GM19455 (cell line): Measurements from ENCODE around the gene ERC2.
"Not testable (repeated sequence)": the region's sequence is repeated elsewhere in the genome, so short reads cannot be mapped to it uniquely, and the experiment has no call there.

Experiments used
- ATAC-seq: cut with Tn5 transposase; IDR thresholded peaks from one replicate; pipeline ENCODE4 v1.9.1; 2021; ENCODE audit not compliant: unreplicated experiment

The ERC2 gene

GRCh38 chr3:56081246-56081645 is 387.0 kb downstream of the ERC2 start:
- no peak for ATAC-seq

DNA sequence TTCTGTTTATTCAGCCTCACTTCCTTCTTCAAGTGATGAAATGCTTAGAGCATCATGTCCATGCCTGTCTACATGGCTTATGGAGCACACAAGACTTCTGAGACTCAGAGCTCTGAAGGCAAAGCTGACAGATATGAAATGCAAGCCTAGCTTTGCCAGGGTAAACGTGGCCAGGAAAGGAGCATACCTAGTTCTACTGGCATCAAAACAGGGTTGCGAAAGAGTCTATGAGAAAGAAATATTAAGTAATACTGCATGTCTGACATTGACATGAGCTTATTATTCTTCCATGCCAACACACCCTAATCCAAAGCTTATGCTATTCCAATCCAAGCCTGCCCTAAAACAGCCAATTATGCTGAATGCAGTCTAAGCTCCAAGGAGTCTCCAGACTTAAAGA is 391.5 kb downstream of the ERC2 start:
- ATAC-seq: no peak

DNA sequence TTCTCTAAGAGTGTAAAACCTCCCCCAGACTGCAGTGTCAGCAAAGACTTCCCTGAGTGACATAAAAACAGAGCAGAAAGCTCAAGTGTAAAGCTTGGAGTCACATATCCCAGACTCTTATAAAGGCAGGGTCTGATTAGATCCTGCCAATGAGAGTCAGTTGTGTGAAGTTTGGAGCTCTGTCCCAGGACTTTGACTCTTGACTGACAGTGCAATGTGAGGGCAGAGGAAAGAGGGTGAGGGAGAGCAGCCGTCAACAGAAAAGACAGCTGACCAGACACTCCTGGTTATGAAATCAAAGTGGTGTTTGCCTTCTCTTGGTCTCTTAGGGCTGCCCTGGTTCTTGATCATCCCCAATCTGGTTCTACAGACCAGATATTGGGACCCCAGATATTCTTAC is 393.2 kb downstream of the ERC2 start:
- no peak for ATAC-seq

- no peak for ATAC-seq
Measured at GRCh38 chr3:56069766-56070165, 398.5 kb downstream of the ERC2 start.

DNA sequence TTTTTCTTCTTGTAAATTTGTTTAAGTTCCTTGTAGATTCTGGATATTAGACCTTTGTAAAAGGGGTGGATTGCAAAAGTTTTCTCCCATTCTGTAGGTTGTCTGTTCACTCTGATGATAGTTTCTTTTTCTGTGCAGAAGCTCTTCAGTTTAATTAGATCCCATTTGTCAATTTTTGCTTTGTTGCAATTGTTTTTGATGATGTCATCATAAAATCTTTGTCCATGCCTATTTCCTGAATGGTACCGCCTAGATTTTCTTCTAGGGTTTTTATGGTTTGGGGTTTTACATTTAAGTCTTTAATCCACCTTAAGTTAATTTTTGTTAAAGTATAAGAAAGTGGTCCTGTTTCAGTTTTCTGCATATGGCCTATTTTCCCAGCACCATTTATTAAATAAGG is 401.9 kb downstream of the ERC2 start:
- ATAC-seq: not testable (repeated sequence)

- ATAC-seq: no peak
Measured at GRCh38 chr3:56064684-56065083, 403.6 kb downstream of the ERC2 start.

GRCh38 chr3:56061279-56061626 is 407.0 kb downstream of the ERC2 start:
- no peak for ATAC-seq

DNA sequence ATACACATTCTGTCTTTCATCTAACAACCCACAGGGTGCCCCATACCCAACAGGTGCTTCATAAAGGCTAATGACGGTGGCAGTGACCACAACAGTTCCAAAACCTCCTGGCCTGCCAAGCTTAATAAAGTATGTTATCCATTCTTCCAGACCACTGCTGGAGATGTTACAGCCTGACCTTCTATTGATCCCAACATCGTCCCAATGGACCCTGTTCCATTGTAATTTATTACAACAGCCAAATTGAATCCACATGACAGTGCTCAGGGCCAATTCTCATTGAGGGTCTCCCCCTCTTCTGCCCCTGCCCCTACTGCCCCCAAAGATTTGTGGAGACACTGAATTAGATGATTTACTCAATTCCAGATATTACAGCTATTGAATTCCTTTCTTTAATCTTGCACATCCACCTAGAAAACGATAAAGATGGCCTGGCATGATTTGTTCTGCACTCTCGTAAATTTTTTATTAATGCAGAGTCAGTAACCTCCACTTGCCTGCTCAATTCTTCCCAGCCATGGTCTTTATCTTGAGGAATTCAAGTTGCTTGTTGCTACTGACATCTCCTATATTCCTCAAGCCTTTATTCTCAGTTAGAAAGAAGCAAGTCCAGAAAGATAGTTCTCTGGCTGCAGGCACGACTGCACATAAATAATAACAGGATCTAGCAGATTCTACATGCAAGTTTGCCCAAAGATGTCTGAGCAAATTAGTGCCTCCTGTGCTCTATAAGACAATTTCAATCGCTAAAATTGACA is 407.6 kb downstream of the ERC2 start:
- no peak for ATAC-seq

- no peak for ATAC-seq
Measured at GRCh38 chr3:56059731-56060130, 408.5 kb downstream of the ERC2 start.

DNA sequence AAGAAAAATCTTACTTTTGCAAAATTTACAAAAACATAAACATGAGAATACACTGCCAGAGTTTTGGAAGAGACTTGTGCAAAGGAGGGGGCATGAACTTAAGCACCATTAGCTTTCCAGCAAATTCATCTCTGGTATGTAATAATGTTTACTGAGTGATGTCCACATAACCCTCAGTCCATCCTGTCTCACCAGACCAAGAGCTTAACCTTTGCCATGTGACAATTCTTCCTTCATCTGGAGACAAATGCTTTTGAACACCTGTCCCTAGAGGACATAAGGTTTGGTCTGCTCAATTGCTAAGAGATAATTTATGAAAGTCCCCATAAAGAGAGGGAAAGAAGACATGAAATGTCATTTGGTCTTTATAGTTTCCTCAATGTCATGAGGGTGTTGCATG is 412.3 kb downstream of the ERC2 start:
- no peak for ATAC-seq

- no peak for ATAC-seq
Measured at GRCh38 chr3:56055546-56055945, 412.7 kb downstream of the ERC2 start.

DNA sequence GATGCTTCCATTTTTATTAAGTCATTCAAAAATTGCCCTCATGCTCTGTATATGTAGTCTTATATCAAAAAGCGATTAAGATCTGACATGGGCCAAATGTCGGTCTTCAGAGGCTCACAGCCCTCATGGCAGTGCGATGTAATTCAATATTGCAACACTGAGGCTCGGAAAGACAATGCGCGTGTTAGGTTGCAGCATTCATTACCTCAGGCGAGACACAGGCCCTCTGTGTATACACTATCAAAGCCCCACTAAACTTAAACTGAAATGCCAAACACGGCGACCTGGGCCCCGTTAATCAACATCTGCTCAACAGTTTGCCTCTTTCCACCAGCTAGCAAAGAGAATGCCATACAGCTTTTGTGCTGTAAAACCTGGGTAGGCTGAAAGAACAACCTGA is 413.4 kb downstream of the ERC2 start:
- no peak for ATAC-seq

GRCh38 chr3:56053727-56054126 is 414.5 kb downstream of the ERC2 start:
- ATAC-seq: no peak

DNA sequence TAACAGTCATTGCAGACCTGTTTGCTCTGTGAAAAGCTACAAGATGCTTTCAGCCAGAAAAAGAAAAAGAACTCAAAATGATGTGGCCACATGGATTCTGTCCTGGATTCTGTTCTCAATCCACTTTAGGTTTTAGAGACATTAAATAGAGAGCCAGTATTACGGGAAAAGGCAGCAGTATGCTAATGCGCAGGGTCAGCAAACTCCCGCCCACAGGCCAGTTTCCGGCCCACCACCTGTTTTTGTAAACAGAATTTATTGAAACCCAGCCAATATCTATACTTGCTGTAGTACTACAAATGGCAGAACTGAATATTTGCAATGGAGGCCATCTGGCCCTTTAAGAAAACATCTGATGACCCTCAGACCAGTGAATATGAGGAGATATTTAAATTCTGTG is 416.1 kb downstream of the ERC2 start:
- no peak for ATAC-seq

GRCh38 chr3:56051052-56051451 is 417.2 kb downstream of the ERC2 start:
- no peak for ATAC-seq

- no peak for ATAC-seq
Measured at GRCh38 chr3:56048946-56049345, 419.3 kb downstream of the ERC2 start.

DNA sequence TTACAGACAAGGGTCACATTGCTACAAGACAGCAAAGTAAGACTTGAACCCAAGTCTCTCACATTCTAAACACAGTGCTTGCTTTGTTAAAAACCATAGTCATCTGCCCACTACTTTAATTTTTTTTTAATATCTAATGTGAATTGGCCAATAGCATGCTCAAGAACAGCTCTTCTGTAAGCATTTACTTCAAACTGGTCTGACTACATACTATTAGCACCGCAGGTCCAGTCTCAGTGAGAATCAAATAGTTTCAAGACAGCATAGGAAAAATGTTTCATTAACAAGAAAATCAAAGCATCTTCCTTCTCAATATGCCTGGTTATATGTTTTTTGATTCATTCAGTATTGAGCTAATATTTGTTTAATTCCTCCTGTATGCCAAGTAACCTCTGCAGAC is 419.9 kb downstream of the ERC2 start:
- no peak for ATAC-seq

DNA sequence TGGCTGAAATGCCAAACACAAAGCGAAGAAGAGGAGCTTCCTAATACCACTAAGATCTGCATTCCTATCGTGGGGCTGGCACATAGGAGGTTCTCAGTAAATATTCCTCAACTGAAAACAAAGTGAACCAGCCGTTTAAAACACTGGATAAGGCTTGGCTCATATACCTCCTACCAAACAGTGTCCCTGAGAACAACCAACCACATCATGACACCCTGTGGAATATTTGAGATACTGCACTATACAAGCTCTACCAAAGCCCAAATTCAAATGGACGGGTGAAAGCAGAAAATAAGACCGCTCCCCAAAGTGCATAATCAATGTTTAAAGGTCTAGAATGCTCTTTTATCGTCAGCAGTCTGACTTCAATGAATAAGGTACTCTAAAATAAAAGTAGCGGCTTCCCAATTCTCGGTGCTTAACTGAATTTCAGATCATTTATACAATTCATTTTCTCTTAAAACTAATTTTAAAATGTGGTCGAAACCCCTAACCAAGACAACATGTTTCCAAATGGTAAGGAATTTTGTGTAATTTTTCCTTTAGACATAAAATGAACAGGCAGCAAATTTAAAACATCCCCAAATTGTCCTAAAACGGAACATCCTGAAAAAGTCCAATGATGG is 425.8 kb downstream of the ERC2 start:
- no peak for ATAC-seq

- ATAC-seq: no peak
Measured at GRCh38 chr3:56025326-56025725, 442.9 kb downstream of the ERC2 start.

- ATAC-seq: no peak
Measured at GRCh38 chr3:56023546-56023945, 444.7 kb downstream of the ERC2 start.

DNA sequence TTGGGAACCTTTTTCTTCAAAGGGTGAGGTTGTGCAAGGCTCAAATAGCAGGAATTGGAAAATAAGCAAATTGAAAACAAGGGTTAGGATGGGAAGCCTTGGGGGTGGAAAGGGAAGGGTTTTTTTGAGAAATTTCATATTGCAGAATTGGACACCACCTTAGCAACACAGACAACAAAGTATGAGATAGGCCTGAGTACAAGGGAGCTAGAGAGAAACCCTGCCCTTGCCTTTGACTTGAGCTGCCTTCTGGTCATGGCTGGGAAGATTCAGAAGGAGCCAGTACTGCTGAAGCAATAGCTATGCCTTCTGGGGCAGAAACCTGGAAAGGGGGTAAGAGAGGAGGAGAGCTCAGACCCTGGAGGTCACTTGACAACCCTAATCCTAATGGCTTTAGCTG is 445.6 kb downstream of the ERC2 start:
- ATAC-seq: no peak

DNA sequence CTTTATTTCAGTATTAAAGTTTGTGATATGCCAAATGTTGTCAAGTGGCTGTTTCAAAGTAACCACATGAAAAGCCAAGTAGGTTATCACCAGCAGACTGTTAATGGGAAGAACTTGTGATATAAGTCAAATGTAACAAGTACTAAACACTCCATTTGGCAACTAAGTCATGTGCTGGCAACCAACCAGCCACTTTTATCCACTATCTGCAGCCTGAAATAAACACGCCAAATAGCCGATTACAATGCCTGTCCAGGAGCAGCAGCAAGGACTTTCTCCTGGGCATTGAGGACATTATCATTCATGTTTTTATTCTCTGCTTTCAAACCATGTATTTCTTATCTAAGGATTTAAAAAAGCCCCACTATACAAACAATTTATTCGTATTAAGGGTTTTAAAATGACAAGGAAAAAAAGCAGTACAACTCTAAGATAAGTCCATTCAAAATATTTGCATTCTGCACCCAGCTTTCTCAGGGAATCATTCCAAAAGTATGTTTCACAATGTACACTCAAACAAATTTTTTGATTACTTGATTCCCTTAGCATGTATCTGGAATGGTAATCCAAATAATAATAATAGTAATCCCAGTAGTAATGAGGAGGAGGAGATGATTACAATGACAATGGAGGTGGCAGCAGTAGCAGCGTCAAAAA is 448.6 kb downstream of the ERC2 start:
- ATAC-seq: no peak
